HG02571 (cell line): ENCODE results near the gene CATSPER1.

ENCODE experiments used
- ATAC-seq: cut with Tn5 transposase; IDR thresholded peaks from one replicate; pipeline ENCODE4 v1.9.1; 2021; ENCODE audit warnings: mild to moderate bottlenecking, moderate library complexity; ENCODE audit not compliant: unreplicated experiment

Gene CATSPER1

GRCh38 chr11:65973439-65974110 is 52.7 kb downstream of the CATSPER1 start:
- no peak for ATAC-seq

DNA sequence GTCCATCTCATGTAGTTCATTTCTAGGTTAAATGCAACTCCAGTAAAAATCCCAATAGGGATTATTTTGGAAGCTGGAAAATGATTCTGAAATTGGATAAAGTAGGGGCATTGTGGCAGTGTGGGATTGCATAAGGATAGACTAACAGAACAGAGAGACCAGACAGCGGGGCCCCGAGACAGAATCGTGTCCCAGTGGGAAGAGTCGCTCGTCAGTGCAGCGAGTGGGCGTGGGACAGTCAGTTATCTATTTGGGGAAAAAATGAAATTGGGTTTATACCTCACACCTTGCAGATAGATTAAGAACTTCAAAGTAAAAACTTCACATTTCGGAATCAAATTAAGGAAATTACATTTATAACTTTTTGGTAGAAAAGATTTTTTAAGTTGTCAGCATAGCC is 54.2 kb downstream of the CATSPER1 start:
- ATAC-seq: no peak

GRCh38 chr11:65968600-65969482 is 57.4 kb downstream of the CATSPER1 start:
- ATAC-seq: no peak

GRCh38 chr11:65967329-65967934 is 58.8 kb downstream of the CATSPER1 start:
- no peak for ATAC-seq
